DMS53 (cell line): ENCODE data around the gene HNRNPH2.
A peak's percentile ranks its signal among the peaks of the same experiment; 100 is the strongest.

Source experiments
- DNase-seq: peaks from one replicate; lab custom pipeline; 2025; lab: John Stamatoyannopoulos, UW

The HNRNPH2 gene, protein sequence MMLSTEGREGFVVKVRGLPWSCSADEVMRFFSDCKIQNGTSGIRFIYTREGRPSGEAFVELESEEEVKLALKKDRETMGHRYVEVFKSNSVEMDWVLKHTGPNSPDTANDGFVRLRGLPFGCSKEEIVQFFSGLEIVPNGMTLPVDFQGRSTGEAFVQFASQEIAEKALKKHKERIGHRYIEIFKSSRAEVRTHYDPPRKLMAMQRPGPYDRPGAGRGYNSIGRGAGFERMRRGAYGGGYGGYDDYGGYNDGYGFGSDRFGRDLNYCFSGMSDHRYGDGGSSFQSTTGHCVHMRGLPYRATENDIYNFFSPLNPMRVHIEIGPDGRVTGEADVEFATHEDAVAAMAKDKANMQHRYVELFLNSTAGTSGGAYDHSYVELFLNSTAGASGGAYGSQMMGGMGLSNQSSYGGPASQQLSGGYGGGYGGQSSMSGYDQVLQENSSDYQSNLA

DNA sequence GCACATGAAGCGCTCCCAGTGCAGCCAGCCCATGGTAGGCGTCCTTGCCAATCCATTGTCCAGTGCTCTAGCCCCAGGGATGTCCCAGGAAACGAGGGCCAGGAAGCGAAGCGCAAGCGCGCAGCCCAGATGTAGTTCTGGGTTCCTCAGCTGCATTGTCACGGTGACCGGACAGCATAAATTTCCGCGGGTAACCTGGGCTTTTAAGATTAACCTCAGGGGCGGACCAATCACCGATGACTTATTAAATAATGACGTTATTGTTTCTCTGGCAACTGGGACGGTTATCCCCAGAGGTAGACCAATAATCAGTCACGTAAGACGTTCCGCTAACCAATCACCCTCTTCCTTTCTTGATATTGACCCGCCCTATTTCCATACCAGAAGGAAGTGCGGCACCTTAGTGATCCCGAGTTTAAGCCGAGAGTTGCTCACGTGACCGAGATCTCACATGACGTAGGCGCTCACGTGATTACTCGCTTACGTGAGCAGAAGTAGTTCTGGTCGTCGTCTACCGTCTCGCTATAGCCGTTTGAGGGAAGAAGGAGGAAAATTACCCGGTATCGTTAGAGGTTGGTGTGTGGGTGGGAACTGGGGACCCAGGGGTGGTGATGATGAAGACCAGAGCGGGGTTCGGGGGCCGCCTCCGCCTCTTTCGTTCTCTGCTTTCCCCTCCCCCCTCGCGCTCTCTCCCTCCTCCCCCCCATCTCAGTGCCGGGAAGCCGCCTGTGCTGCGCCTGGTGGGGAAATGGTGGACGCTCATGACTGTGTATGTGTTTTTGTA is at the start of gene HNRNPH2, which contains the start of gene GLA:
HNRNPH2 (plus strand) TSS at position 475 of the 784 bp plus-strand sequence. CDS start 3,767 bp downstream, outside the sequence.
GLA (minus strand) TSS at position 178 of the 784 bp plus-strand sequence; CDS start at position 156, 22 bp downstream.
- peak; percentile 99 for DNase-seq

DNA sequence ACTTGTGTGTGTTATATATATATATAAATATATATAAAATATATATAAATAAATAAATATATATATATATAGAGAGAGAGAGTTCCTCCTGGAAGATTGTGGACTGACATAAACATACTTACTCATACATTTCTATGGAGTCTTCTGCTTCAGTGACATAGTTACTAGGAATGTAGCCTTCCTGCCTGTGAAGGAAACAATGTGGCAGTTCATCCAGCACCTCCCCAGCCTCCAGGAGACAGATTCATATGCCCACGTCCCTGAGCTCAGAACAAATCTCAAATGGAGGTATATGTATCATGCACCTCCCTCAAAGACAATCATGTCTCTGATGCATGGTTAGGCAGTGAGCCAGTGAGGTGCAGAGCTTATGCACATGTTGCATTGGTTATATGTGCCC is 48.1 kb upstream of the HNRNPH2 start:
- DNase-seq: no peak

DNA sequence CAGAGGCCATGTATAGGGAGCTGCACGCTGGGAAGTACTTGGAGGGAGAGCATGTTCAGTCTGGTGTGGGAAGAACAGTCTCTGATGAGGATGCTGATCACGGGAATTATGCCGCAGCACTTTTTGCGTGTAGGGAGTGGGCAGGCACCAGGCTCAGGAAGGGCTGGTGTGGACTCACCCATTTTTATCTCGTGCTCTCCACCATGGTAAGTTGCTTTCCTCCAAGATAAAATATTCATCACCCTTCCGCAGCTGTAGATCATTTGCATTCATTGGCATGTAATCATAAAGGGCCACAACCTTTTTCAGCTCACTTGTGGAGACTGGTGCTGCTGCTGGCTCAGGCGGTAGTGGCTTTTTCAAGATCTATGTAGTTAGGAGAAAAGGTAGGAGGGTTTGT is 47.6 kb upstream of the HNRNPH2 start:
- no peak for DNase-seq

DNA sequence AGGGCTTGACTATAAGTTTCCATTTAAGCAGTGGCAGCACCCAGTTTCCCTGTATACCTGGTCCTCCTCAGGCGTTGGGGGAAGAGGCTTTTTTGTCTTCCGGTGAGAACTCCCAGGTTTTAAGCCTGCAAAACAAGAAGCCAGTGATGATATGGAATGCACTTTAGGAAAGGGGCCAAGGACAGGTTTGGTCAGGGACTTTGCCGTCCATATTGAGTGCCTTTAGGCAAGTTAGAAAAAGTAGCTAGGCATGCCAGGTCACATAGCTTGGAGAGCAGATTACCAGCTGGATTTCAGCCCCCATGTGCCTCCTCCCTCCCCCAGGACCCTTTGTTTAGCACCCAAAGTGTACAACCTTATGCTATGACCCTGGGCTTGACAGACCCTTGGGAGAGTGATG is 45.9 kb upstream of the HNRNPH2 start:
- DNase-seq: no peak

DNA sequence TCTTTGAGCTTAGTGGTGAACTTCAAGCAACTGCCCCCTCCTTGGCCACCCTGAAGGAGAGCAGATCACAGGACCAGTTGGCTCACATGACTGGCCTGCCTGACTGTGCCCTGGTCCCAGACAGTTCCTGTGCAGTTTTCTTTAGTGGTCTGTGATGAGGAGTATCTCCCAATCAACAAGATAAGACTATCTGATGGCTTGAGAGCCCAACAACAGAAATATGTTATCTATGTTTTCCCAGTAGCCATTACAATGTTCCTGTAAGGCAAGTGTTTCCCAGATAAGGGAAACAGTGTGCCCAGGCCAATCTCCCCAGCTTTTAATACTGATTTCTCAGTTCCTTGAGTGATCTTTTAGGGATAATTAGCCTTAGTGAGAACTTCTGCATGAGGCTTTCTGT is 45.3 kb upstream of the HNRNPH2 start:
- no peak for DNase-seq

DNA sequence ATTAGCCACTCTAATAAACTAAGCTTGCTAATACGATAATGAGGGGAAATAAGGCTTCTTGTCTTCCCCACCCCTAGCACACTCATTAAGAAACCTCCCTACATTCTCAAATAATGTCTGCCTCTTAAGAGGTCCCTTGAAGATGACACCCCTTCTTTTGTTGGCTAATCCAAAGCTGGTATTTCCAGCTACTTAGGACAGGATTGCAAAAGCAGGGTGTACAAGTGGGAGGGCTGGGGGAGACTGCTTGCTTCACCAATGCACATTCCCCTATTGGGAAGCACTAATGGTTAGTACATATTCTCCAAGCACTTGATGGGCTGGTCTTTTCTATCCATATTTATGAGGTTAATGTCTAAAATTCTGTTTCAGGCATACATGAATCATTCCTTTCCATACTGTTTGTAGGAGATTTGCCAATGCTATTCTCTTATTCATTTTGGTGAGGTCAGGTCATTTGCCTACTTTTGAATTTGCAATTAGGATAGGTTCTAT is 42.7 kb upstream of the HNRNPH2 start:
- no peak for DNase-seq

DNA sequence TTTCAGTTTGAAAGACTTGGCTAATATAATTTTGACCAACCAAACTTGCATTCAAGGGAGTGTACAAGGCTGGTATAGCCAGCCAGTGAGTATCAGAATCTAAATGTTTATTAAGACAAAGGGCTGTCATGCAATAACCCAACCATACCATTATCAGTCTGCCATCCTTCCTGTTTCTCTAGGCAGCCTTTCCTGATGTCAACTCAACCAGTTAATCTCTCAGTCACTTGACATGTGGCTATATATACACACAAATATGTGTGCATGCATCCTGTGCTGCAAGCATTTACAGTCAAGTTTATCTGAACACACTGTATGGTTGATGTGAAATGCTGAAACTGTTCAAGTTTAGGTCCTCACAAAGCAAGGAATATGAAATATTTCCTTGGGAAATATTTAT is 39.2 kb upstream of the HNRNPH2 start:
- DNase-seq: peak; percentile 26

DNA sequence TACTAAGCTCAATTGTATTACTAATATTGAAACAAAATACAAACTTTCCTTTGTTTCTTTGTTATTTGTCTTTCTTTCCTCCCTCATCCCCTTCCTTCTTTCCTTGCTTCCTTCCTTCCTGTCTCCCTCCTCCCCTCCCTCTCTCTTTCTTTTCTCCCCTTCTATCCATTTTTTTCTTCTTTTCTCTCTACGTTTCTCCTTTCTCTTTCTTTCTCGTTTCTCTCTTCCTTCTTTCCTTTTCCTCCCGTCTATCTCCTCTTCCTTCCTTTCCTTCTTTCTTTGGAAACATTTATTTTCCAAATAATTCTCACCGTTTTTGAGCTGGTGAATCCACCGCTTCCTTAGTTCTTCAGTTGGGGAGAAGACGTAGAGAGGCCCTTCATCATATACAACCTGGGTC is 38.3 kb upstream of the HNRNPH2 start:
- no peak for DNase-seq

DNA sequence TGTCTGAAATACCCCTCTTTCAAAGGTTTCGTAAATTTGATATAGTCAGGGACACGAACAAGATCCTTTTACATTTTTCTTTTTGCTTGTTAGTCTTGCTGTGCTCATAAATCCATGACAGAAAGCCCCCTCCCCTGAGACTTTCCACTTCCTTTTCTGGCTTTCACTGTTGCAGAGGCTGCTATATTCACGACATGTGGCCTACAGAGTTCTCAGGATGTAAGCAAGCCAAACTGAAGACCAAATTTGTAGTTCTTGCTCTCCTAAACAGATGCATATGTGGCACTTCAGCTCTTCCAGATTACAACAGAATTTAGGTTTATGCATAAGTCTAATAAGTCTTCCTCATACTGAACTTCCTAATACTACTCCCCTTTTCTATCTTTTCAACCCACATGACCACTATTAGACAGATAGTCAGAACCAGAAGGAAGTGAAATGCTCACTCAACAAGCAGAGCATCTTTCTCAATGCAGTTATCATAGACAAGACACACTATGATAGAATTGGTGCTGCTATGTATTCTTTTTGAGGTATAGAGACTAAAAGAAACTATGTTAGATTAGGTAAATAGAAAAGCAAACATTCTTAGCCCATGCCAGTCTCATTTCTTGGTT is 37.0 kb upstream of the HNRNPH2 start:
- DNase-seq: no peak

DNA sequence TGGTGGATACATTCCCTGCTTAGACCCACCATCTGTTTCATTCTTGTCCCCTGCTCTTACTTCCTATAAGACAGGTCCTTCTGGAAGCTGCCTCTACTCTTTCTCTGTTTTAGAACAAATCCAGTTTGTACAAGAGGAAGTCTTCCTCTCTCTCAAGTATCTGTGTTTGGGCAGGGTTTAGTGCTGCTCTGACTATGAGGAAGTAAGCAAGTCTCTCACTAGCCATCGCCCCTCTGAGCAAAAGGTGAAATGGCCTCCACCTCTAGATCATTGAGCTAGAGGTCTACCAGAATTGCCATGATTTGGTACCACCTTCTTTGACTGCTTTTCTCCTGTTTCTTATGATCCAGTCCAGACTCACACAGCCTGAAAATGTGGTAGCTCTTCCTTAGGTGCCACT is 30.5 kb upstream of the HNRNPH2 start:
- no peak for DNase-seq

DNA sequence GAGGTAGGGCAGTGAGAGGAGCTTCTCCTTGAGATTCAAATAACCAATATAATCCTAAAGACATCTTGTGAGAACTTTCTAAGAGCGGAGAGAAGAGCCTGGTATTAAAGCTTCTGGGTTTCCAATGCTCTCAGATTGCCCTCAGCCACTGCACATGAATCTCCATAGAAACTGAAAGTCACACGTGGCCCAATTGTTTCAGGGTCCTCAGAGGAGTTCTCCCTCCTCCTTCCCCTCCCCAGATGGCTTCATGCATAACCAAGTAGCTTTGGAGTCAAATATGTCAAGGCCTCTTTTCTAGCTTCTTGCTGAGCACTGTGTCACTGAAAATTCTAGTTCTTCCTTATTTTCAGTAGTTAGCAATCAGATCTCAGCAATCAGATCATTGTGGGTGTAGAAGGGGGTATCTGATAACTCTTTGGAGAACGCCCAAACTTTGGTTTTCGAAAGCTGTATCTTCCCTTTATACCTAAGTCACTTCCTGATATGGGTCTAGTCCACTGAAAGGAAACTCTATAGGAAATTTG is 24.3 kb upstream of the HNRNPH2 start:
- no peak for DNase-seq

DNA sequence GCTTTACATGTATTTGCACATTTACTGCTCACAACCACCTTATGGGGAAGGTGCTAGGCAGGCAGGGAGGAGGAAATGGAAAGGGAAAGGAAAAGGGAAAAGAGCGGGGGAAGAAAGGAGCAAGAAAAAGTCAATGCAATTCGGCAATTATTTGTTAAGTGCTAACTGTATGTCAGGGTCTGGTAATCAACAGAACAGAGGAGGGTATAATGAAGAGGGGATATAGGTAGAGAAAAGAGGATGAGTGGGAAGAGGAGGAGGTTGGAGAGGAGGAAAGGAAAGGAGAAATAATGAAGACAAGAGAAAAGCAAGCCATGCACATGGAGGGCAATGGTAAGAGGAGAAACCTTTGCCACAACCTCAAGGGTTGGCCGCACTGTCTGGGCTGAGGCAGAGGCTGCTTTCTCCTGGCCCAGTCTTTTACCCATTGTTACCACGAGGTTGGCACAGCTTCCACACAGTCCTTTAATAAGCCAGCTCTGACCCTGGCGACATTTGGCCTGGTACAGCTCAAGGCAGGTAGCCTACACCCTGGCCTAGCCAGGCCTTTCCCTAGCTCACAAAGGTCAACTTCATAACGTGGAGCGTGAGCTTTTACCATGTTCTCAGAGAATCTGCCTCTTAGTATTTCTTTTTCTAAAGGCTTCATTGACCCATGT is 22.9 kb upstream of the HNRNPH2 start:
- DNase-seq: no peak

DNA sequence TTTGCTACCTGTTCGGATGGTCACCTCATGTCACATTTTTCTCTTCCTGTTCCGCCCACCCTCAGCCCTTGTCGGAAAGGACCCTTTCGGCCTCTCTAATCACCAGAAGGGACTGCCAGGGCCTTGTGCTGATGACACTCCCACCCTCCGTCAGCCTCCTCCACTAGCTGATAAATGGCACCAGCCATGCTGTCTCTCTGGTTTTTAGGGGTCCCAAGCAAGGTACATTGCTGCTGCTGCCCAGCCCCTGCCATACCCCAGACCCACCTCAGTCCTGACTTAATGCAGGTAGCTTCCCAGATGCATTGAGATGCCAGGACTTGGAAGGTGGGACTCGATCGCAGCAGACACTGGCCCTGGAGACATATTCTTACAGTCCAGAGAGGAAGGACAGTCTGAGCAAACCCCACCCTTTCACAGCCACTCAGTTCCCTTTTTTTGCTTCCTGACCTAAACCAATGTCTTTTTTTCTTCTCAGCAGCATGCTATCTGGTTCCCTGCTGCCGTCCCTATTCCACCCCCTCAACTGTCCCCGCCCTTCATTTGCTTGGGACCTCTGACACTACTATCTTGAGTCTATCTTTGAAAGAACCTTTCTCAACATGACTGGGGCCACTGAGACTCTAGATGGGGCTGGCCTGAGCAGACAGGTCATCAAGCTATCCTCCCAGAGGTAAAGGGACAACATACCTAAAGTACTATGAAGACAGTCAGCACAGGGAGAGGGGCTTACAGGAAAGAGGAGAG is 22.1 kb upstream of the HNRNPH2 start, which contains the start of gene BTK:
BTK (minus strand) TSS at position 397 of the 747 bp plus-strand sequence. CDS start 10,907 bp downstream, outside the sequence.
- DNase-seq: no peak

DNA sequence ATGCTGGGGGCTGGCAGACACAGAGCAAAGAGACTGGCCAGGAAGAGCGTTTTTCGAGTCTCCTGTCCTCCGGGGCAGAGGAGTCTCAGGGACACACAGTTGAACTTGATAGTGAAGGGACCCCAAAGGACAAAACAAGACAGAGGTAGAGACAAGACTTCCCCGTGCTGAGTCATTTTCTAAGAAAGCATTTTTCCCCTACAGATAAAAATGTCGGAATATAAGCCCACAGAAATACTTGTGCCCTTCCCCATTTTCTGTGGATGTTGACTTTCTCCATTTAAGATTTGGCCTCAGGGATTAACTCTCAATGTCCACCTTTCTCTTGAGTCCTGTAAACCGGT is 21.5 kb upstream of the HNRNPH2 start:
- DNase-seq: no peak

DNA sequence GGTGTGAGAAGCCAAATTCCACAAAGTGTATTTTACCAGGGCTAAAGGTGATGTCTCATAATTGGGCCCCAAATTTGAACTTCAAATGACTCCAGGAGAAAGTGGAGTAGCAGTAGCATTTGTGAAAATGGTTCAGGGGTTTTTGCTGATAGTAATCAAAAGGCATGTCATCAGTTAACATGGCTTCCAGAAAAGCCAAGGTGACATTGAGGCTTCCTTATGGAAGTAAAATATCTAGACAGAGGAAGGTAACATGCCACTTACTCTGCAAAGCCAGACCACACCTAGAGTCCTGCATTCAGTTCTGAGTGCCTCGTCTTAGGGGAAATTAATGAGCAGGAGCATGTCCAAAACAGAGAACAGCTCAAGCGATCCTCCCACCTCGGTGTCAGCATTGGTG is 19.4 kb upstream of the HNRNPH2 start:
- DNase-seq: no peak

DNA sequence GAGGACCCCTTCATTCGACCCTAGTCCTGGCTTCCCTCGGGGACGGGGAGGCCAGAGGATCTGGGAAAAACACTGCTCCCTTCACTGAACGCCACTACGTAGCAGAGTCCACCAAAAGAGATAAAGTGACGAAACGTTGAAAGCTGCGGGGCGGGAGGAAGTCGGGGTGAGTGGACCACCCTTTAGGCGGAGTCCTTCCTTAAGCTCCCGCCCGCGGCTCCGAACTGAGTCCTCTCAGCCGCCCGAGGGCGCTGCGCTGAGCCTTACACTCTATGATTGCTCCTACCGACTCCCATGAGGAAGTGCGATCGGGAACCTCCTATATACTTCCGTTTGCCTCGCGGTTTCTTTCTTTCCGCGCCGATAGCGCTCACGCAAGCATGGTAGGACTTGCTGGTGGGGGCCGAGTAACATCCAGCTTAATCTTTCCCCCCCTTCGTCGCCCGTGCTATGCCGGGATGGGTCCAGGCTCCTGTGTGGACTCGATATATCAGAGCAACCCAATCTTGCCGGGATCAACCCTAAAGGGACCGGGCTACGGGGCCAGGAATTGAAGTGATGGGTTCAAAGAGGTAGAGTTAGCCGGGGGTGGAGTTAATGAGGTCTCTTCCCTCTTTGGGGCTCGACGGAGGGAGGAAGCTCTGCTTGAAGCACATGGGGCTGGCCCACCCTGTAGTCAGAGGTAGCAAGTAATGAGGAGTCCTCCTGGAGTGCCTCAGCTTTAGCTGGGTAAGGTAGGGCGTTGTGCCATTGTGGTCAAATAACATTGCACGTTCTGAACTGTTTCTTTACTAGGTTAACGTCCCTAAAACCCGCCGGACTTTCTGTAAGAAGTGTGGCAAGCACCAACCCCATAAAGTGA is 17.1 kb upstream of the HNRNPH2 start, which contains the start of gene RPL36A:
RPL36A (plus strand) TSS at position 348 of the 862 bp plus-strand sequence; CDS start at position 381, 33 bp downstream.
- peak; percentile 96 for DNase-seq

DNA sequence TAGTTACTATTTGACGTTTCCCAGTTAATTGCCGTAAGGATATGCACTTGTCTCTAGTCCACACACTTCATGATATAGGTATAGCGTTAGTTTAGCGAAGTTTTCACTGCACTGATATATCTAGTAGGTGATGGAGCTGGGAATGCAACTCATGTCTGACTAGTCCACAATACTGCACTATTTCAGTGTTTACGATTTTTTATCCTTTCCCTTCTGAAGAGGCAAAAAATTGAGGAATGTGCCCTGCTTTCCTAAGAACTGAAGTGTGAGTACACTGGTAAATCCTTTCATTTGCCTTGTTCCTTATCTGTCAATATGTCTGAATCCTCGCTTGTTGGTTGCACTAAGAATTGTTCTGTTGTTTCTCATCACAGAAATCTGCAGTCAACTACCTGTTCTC is 16.2 kb upstream of the HNRNPH2 start:
- DNase-seq: no peak

DNA sequence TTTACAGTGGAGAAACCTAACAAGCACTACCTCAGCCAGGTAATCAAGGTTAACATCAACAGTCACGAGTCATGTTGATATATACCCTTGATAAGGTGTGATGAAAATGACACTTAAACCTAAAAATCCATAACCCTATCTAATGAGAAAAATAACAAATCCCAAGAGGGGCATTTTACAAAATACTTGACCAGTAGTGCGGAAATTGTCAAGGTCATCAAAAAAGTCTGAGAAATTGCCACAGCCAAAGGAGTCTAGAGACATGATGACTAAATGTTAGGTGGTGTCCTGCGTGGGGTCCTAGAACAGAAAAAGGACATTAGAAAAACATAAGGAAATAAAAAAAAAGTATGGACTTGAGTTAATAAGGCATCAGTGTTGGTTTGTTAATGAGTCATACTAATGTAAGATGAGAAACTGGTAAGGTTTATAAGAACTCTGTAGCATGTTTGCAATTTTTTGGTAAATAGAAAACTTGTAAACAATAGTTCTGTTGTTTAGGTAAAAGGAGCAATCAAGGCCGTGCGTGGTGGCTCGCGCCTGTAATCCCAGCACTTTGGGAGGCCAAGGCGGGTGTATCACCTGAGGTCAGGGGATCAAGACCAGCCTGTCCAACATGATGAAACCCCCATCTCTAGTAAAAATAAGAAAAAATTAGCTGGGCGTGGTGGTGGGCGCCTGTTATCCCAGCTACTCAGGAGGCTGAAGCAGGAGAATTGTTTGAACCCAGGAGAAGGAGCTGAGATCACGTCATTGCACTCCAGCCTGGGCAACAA is 14.3 kb upstream of the HNRNPH2 start:
- peak; percentile 21 for DNase-seq

DNA sequence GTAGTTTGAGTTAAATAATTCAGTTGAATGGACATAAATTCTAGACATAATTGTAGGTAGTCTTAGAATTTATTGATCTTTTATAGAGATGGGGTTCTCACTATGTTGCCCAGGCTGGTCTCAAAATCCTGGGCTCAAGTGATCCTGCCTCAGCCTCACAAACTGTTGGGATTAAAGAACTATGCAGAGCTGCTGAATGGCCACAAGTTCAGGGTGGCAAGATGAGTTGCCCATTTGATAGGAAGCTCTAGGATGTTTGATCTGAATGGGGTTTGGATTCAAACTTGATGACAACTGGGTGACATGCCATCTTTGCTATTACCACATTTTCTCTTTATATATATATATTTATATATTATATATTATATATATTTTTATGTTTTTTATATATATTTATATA is 13.7 kb upstream of the HNRNPH2 start:
- DNase-seq: peak; percentile 13
